IMR-90 (cell line): ENCODE results near the gene SYNGR3. TPM values are rescaled to one million over a fixed set of nuclear protein-coding genes. Genes with fewer than 3 reads are reported as not detected.

Experiments
- ATAC-seq: fragments of 200-7000 bp; cut with Tn5 transposase; 2 replicates; pipeline ENCODE4 v1.9.1; 2020; ENCODE audit warnings: low read depth, mild to moderate bottlenecking, moderate library complexity
- BruUV-seq: library from RNA; stranded (reverse); fragments of 400-500 nt; replicated peaks from 2 replicates; lab custom pipeline; 2021; lab: Mats Ljungman, UMichigan
- CTCF ChIA-PET: fragments of 300-600 bp; formaldehyde crosslinking; extraction: SDS; loops from one replicate; lab custom pipeline; 2021; ENCODE audit warnings: antibody characterized with exemption; lab: Yijun Ruan, JAX
- POLR2A ChIA-PET: fragments of 300-600 bp; sonication (Branson Sonifier 250); formaldehyde crosslinking; loops from one replicate; lab custom pipeline; 2022; ENCODE audit warnings: antibody characterized with exemption; ENCODE audit not compliant: unreplicated experiment; lab: Charles Lee
- DNase-seq: peaks from one replicate; pipeline ENCODE4 v3.0.0; 2013
- H2AFZ ChIP-seq: replicated peaks from 2 replicates; pipeline ENCODE3; 2013; ENCODE audit warnings: low read length, mild to moderate bottlenecking; ENCODE audit not compliant: poor library complexity
- H2AK5ac ChIP-seq: 2 replicates; pipeline ENCODE4 v1.6.1; 2013; ENCODE audit warnings: low read depth, low read length, inconsistent platforms
- H2AK9ac ChIP-seq: replicated peaks from 2 replicates; pipeline ENCODE3; 2013; ENCODE audit warnings: mild to moderate bottlenecking, low read depth, low read length, moderate library complexity; ENCODE audit not compliant: poor library complexity
- H2BK120ac ChIP-seq: 2 replicates; pipeline ENCODE4 v1.6.1; 2013; ENCODE audit warnings: low read depth, low read length, inconsistent platforms
- H2BK15ac ChIP-seq: 3 replicates; pipeline ENCODE4 v1.6.1; 2013; ENCODE audit warnings: low read depth, low read length, inconsistent platforms
- H2BK20ac ChIP-seq: 2 replicates; pipeline ENCODE4 v1.6.1; 2013; ENCODE audit warnings: low read depth, mild to moderate bottlenecking, inconsistent platforms, low read length, moderate library complexity
- H2BK5ac ChIP-seq: 2 replicates; pipeline ENCODE4 v1.6.1; 2013; ENCODE audit warnings: mild to moderate bottlenecking, low read depth, low read length, inconsistent platforms; ENCODE audit not compliant: poor library complexity, severe bottlenecking
- H3K14ac ChIP-seq: replicated peaks from 2 replicates; pipeline ENCODE4 v1.6.1; 2013; ENCODE audit warnings: low read depth, low read length, inconsistent platforms
- H3K18ac ChIP-seq: 2 replicates; pipeline ENCODE4 v1.6.1; 2013; ENCODE audit warnings: low read depth, low read length, control low read depth
- H3K23ac ChIP-seq: 2 replicates; pipeline ENCODE4 v1.6.1; 2013; ENCODE audit warnings: low read depth, low read length, inconsistent platforms
- H3K27ac ChIP-seq: 2 replicates; pipeline ENCODE4 v1.5.1; 2013; ENCODE audit warnings: mild to moderate bottlenecking, control low read depth, low read length; ENCODE audit not compliant: insufficient read depth
- H3K27me3 ChIP-seq: 2 replicates; pipeline ENCODE4 v1.6.1; 2013; ENCODE audit warnings: low read length; ENCODE audit not compliant: control insufficient read depth, insufficient read depth
- H3K36me3 ChIP-seq: 2 replicates; pipeline ENCODE4 v1.6.1; 2013; ENCODE audit warnings: low read length, mixed read lengths; ENCODE audit not compliant: control insufficient read depth, insufficient read depth
- H3K4ac ChIP-seq: 2 replicates; pipeline ENCODE4 v1.6.1; 2013; ENCODE audit warnings: low read depth, low read length, inconsistent platforms
- H3K4me1 ChIP-seq: 2 replicates; pipeline ENCODE4 v1.6.1; 2013; ENCODE audit warnings: low read length, mixed read lengths; ENCODE audit not compliant: control insufficient read depth, insufficient read depth
- H3K4me2 ChIP-seq: 2 replicates; pipeline ENCODE4 v1.6.1; 2013; ENCODE audit warnings: low read depth, mild to moderate bottlenecking, control low read depth, low read length, moderate library complexity
- H3K4me3 ChIP-seq: 2 replicates; pipeline ENCODE4 v1.5.1; 2013; ENCODE audit warnings: low read depth, mild to moderate bottlenecking, control low read depth, low read length, moderate library complexity; ENCODE audit not compliant: insufficient read depth
- H3K56ac ChIP-seq: 2 replicates; pipeline ENCODE4 v1.6.1; 2013; ENCODE audit warnings: low read length, inconsistent platforms; ENCODE audit not compliant: insufficient read depth; ENCODE audit errors: extremely low read depth
- H3K79me1 ChIP-seq, 2 experiments: 2 replicates each; pipeline ENCODE4 v1.6.1; 2013; ENCODE audit warnings: low read length in 2 of 2, inconsistent platforms in 1 of 2, low read depth in 1 of 2
- H3K9ac ChIP-seq: 2 replicates; pipeline ENCODE4 v1.6.1; 2013; ENCODE audit warnings: low read depth, low read length, control low read depth
- H3K9me1 ChIP-seq: 2 replicates; pipeline ENCODE4 v1.6.1; 2013; ENCODE audit warnings: low read length, inconsistent platforms; ENCODE audit not compliant: insufficient read depth
- H3K9me3 ChIP-seq: 2 replicates; pipeline ENCODE4 v1.6.1; 2013; ENCODE audit warnings: low read length; ENCODE audit not compliant: control insufficient read depth, insufficient read depth
- H4K20me1 ChIP-seq: 2 replicates; pipeline ENCODE4 v1.6.1; 2013; ENCODE audit warnings: low read length, inconsistent platforms; ENCODE audit not compliant: insufficient read depth
- H4K5ac ChIP-seq: 2 replicates; pipeline ENCODE4 v1.6.1; 2013; ENCODE audit warnings: mild to moderate bottlenecking, low read depth, low read length, control low read depth
- H4K8ac ChIP-seq, 2 experiments: 2 replicates each; pipeline ENCODE4 v1.6.1; 2013; ENCODE audit warnings: low read depth in 2 of 2, low read length in 2 of 2, control low read depth in 1 of 2, inconsistent platforms in 1 of 2
- H4K91ac ChIP-seq: 2 replicates; pipeline ENCODE4 v1.6.1; 2013; ENCODE audit warnings: low read depth, low read length, inconsistent platforms; ENCODE audit not compliant: insufficient read depth
- BHLHE40 ChIP-seq: fragments of 150-350 bp; IDR thresholded peaks from 2 replicates; pipeline ENCODE4 v1.6.1; 2016; ENCODE audit warnings: mild to moderate bottlenecking, low read depth, low read length
- CEBPB ChIP-seq: IDR thresholded peaks from 2 replicates; pipeline ENCODE4 v1.6.1; 2012; ENCODE audit warnings: low read depth, low read length, improper control_type of control experiment
- CHD1 ChIP-seq: IDR thresholded peaks from 2 replicates; pipeline ENCODE4 v1.6.1; 2012; ENCODE audit warnings: low read depth, low read length, improper control_type of control experiment
- FOS ChIP-seq: fragments of 150-350 bp; IDR thresholded peaks from 2 replicates; pipeline ENCODE4 v1.6.1; 2016; ENCODE audit warnings: low read depth, low read length
- MAFK ChIP-seq: IDR thresholded peaks from 2 replicates; pipeline ENCODE4 v1.6.1; 2012; ENCODE audit warnings: low read depth, low read length, improper control_type of control experiment
- MAZ ChIP-seq: IDR thresholded peaks from 2 replicates; pipeline ENCODE4 v1.6.1; 2012; ENCODE audit warnings: low read depth, mild to moderate bottlenecking, low read length, improper control_type of control experiment, moderate library complexity, borderline replicate concordance
- MXI1 ChIP-seq: IDR thresholded peaks from 2 replicates; pipeline ENCODE4 v1.6.1; 2012; ENCODE audit warnings: low read depth, mild to moderate bottlenecking, low read length, moderate library complexity, borderline replicate concordance
- RAD21 ChIP-seq: IDR thresholded peaks from 2 replicates; pipeline ENCODE4 v1.6.1; 2012; ENCODE audit warnings: low read length, improper control_type of control experiment
- RFX5 ChIP-seq: IDR thresholded peaks from 2 replicates; pipeline ENCODE4 v1.8.0; 2012; ENCODE audit warnings: low read depth, mild to moderate bottlenecking, low read length, moderate library complexity
- WGBS, 2 experiments: methylation state at CpG; one replicate each; pipeline versions ENCODE4 v1.1.5 to v1.1.7; 2013; ENCODE audit warnings: missing lambda C conversion rate in 2 of 2; ENCODE audit not compliant: insufficient read length in 1 of 2; ENCODE audit errors: extremely low coverage in 2 of 2; 5-methylcytosine and 5-hydroxymethylcytosine counted together
- dilution Hi-C: fragments of 300-500 bp; cut with HindIII; formaldehyde crosslinking; loops from one replicate; pipeline ENCODE4 v1.14.3; 2018; ENCODE audit warnings: low sequenced_read_pairs; ENCODE audit not compliant: unreplicated experiment
- in situ Hi-C: fragments of 300-500 bp; cut with MboI; formaldehyde crosslinking; loops from 3 replicates; pipeline ENCODE4 v1.14.3; 2019; ENCODE audit warnings: low sequenced_read_pairs, inconsistent platforms, mixed read lengths
- intact Hi-C: fragments of 100-400 bp; cut with micrococcal nuclease; formaldehyde crosslinking; loops from 2 replicates; pipeline ENCODE4 v1.10.0; 2022
- polyA plus RNA-seq, 3 experiments: library from polyadenylated mRNA; depleted of rRNA; stranded (reverse); fragments of >200 nt; gene quantifications; 2 replicates each; pipeline ENCODE4 v1.2.3, GENCODE V29; 2012; ENCODE audit warnings: low replicate concordance in 1 of 3
- total RNA-seq: library from RNA; depleted of rRNA; stranded (reverse); fragments of >200 nt; gene quantifications from 2 replicates; pipeline ENCODE4 v1.2.3, GENCODE V29; 2012
- TF ChIP-seq, protein P1 (sequence below): conservative IDR thresholded peaks from 2 replicates; pipeline ENCODE4 v1.5.1; 2012; ENCODE audit warnings: mild to moderate bottlenecking, low read depth, low read length, improper control_type of control experiment
- TF ChIP-seq, protein P2 (sequence below): fragments of 150-350 bp; IDR thresholded peaks from 2 replicates; pipeline ENCODE4 v1.6.1; 2016; ENCODE audit warnings: low read depth, mild to moderate bottlenecking, low read length, moderate library complexity, borderline replicate concordance

The SYNGR3 gene
- total and polyA plus RNA-seq, 2 of the 4 experiments (the other 2 are of a cell fraction), result 1.8 to 5.8 TPM

DNA sequence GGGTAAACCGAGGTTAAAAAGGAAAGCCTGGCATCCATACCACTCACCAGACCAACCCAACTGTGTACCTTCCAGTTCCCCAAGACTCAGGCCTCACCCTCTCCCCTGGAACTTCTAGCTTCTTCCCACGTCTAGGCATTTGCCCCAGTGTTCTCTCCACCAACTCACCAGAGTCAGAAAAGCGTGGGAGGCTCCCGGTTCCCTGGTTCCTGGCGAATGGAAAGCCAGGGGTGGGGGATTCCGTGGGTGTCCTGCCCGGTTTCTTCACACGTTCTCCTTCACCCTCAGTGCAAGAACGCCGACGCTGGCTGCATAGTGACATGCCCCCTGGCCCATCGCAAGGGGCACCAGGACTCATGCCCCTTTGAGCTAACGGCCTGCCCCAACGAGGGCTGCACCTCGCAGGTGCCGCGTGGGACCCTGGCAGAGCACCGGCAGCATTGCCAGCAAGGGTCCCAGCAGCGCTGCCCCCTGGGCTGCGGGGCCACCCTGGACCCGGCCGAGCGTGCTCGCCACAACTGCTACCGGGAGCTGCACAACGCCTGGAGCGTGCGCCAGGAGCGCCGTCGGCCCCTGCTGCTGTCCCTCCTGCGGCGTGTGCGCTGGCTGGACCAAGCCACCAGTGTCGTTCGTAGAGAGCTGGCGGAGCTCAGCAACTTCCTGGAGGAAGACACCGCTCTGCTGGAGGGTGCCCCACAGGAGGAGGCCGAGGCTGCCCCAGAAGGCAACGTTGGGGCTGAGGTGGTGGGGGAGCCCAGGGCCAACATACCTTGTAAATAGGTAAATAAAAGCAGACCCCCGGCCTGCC, 21.4 kb upstream of the SYNGR3 start (continued):
- TF ChIP-seq MXI1, result no peak

DNA sequence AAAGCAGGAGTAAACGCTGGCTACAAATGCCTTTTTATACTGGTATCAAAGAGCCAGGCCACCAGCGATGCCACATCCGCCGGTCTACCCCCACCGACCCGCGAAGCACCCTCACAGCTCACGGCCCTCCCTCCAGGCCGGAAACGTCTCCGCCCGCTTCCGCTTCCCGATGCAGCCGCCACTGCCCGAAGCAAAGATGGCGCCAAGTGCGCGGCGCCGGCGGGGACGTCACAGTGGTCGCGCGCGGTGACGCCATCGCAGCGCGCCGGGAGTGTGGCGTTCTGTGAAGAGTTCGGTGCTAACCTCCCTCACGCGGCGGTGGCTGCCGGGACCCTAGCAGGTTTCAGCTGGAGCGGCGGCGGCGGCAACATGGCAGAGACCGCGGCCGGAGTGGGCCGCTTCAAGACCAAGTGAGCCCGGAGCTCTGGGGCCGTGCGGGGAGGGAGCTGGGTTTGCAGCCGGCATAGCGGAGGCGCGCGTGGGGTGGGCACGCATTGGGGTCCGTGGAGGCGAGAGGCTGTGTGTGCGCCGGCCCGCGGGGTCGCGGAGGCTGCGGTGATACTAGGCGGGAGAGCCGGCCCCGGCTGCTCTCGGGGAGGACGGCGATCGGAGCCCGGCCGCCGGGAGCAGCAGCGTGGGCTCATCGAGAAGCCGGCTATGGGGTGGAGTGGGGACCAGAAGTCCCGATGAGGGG, 17.8 kb upstream of the SYNGR3 start, which contains the start of gene TBL3:
Gene TBL3, plus strand, starts transcription at position 258 of the 694 bp plus-strand sequence. Its CDS starts 112 bp downstream, at position 370.
- Histone ChIP-seq H3K4me3 (peak within 1 kb of the TSS; percentile 66), H3K4me2 (peak within 1 kb of the TSS; percentile 93), H3K9ac (peak within 1 kb of the TSS; percentile 96), H3K9me1 (peaks cover 3% of the 10 kb centered on the region; the same call in 1 of the 2 replicates), H2BK120ac (peak within 1 kb of the TSS; percentile 15; the same call in 1 of the 2 replicates), H2AK5ac (peak within 1 kb of the TSS; percentile 95), H3K4ac (peak within 1 kb of the TSS; percentile 92), H3K23ac (peak within 1 kb of the TSS; percentile 78), H2AFZ (peak within 1 kb of the TSS; percentile 91), H2AK9ac (peak within 1 kb of the TSS; percentile 86), H3K56ac (peak within 1 kb of the TSS; percentile 89), H3K36me3 (peaks cover 25% of the 10 kb centered on the region), H4K8ac (peak within 1 kb of the TSS; percentile 98 to 100), H3K9me3 (no peaks in the 10 kb centered on the region), H2BK20ac (no peak within 1 kb of the TSS), H3K14ac (peak within 1 kb of the TSS; percentile 93), H3K27me3 (no peaks in the 10 kb centered on the region), H2BK15ac (0 out of 3 replicates have a peak within 1 kb of the TSS, but pooled peaks have one; percentile 30), H2BK5ac (peak within 1 kb of the TSS; percentile 77), H4K91ac (peak within 1 kb of the TSS; percentile 97), H3K27ac (peak within 1 kb of the TSS; percentile 93), H3K4me1 (peaks cover 6% of the 10 kb centered on the region), H4K20me1 (no peaks in the 10 kb centered on the region; the same call in 1 of the 2 replicates), H3K79me1 (peaks cover 9 to 38% of the 10 kb centered on the region in 2 experiments), H4K5ac (peak within 1 kb of the TSS; percentile 89), H3K18ac (peak within 1 kb of the TSS; percentile 61)
- DNase-seq, result peak; percentile 92
- ChIA-PET POLR2A (no interaction called here), CTCF (no interaction called here)
- no TSS peak for BruUV-seq
- peak; percentile 95 for ATAC-seq
- dilution Hi-C loops (no loop called here), in situ Hi-C loops (no loop called here), intact Hi-C loops (no loop called here)
- 0% methylated on average over 53 of the region's 78 CpGs; no CpG with 5 or more reads in 1 of the 2 experiments for whole genome bisulfite sequencing, 2 experiments
- TF ChIP-seq MAZ (peak; percentile 92), CEBPB (no peak), BHLHE40 (no peak), FOS (0 out of 2 replicates have a peak, but pooled peaks have one; percentile 15), CHD1 (no peak), RFX5 (no peak), RAD21 (no peak), MAFK (no peak), MXI1 (peak; percentile 93)
- TF ChIP-seq, protein P1, sequence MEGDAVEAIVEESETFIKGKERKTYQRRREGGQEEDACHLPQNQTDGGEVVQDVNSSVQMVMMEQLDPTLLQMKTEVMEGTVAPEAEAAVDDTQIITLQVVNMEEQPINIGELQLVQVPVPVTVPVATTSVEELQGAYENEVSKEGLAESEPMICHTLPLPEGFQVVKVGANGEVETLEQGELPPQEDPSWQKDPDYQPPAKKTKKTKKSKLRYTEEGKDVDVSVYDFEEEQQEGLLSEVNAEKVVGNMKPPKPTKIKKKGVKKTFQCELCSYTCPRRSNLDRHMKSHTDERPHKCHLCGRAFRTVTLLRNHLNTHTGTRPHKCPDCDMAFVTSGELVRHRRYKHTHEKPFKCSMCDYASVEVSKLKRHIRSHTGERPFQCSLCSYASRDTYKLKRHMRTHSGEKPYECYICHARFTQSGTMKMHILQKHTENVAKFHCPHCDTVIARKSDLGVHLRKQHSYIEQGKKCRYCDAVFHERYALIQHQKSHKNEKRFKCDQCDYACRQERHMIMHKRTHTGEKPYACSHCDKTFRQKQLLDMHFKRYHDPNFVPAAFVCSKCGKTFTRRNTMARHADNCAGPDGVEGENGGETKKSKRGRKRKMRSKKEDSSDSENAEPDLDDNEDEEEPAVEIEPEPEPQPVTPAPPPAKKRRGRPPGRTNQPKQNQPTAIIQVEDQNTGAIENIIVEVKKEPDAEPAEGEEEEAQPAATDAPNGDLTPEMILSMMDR, result no peak
- TF ChIP-seq, protein P2, sequence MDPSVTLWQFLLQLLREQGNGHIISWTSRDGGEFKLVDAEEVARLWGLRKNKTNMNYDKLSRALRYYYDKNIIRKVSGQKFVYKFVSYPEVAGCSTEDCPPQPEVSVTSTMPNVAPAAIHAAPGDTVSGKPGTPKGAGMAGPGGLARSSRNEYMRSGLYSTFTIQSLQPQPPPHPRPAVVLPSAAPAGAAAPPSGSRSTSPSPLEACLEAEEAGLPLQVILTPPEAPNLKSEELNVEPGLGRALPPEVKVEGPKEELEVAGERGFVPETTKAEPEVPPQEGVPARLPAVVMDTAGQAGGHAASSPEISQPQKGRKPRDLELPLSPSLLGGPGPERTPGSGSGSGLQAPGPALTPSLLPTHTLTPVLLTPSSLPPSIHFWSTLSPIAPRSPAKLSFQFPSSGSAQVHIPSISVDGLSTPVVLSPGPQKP, result no peak
